ENCODE measurements around the gene TPT1. TPM values are rescaled to one million over a fixed set of nuclear protein-coding genes. Genes with fewer than 3 reads are reported as not detected.

The TPT1 gene
- total and polyA plus RNA-seq, 2 of the 13 experiments (the other 11 are each of a cell fraction or from before 2014, with no cell fraction given), result 2,953 to 3,594 TPM

DNA sequence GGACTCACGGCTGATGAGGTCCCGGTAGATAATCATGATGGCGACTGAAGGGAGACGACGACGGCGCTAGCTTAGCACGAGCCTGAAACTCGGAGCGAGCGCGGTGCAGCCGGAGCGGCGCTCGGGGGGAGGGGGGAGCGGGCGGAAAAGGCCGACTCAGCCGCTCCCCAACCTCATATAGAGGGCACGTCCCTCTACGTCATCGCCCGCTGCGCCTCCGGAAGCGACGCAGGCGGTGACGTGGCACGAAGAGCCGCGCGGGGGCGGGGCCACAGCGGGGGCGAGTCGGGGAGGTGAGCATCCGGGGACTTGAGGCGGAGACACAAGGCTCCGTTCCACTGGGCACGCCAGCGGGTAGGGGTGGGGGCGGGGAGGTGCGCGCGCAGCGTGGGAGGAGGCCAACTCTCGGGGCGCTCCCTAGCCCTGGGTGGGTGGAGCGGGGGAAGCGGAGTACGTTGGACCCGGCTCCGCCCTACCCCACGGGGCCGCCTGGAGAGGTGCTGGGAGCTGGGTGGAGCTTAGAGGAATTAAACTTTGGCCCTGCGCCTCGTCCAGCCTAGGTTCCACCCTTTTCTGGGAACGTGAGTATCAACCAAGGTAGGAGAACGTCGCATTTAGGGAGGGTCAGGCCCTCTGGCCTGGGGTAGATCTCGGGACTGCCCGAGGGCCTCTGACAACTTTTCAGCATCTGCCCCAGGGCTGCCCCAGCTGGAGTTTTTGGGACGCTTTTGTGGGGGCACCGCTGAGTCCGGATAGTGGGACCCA, at the start of gene TPT1 (continued):
- TF ChIP-seq, protein P1, sequence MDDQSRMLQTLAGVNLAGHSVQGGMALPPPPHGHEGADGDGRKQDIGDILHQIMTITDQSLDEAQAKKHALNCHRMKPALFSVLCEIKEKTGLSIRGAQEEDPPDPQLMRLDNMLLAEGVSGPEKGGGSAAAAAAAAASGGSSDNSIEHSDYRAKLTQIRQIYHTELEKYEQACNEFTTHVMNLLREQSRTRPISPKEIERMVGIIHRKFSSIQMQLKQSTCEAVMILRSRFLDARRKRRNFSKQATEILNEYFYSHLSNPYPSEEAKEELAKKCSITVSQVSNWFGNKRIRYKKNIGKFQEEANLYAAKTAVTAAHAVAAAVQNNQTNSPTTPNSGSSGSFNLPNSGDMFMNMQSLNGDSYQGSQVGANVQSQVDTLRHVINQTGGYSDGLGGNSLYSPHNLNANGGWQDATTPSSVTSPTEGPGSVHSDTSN (CRISPR knock-in tag; IDR thresholded peaks at IDR 0.05; ENCODE audit: borderline replicate concordance), result 0 out of 2 replicates have a peak, but pooled peaks have one; percentile 70
- TF ChIP-seq, protein P2, sequence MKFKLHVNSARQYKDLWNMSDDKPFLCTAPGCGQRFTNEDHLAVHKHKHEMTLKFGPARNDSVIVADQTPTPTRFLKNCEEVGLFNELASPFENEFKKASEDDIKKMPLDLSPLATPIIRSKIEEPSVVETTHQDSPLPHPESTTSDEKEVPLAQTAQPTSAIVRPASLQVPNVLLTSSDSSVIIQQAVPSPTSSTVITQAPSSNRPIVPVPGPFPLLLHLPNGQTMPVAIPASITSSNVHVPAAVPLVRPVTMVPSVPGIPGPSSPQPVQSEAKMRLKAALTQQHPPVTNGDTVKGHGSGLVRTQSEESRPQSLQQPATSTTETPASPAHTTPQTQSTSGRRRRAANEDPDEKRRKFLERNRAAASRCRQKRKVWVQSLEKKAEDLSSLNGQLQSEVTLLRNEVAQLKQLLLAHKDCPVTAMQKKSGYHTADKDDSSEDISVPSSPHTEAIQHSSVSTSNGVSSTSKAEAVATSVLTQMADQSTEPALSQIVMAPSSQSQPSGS (CRISPR knock-in tag; IDR thresholded peaks at IDR 0.05), result peak; percentile 71; the same call in 1 of the 2 replicates
- TF ChIP-seq, protein P3, sequence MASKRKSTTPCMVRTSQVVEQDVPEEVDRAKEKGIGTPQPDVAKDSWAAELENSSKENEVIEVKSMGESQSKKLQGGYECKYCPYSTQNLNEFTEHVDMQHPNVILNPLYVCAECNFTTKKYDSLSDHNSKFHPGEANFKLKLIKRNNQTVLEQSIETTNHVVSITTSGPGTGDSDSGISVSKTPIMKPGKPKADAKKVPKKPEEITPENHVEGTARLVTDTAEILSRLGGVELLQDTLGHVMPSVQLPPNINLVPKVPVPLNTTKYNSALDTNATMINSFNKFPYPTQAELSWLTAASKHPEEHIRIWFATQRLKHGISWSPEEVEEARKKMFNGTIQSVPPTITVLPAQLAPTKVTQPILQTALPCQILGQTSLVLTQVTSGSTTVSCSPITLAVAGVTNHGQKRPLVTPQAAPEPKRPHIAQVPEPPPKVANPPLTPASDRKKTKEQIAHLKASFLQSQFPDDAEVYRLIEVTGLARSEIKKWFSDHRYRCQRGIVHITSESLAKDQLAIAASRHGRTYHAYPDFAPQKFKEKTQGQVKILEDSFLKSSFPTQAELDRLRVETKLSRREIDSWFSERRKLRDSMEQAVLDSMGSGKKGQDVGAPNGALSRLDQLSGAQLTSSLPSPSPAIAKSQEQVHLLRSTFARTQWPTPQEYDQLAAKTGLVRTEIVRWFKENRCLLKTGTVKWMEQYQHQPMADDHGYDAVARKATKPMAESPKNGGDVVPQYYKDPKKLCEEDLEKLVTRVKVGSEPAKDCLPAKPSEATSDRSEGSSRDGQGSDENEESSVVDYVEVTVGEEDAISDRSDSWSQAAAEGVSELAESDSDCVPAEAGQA (IDR thresholded peaks at IDR 0.05; ENCODE audit: low read depth), result peak; percentile 96
- TF ChIP-seq, protein P3 (CRISPR knock-in tag; IDR thresholded peaks at IDR 0.05; ENCODE audit: borderline replicate concordance), result no peak
- TF ChIP-seq RNF2 (conservative IDR thresholded peaks at IDR 0.05; ENCODE audit: low read depth) (no peak), SP1 (IDR thresholded peaks at IDR 0.05) (no peak), SP1 (CRISPR knock-in tag; IDR thresholded peaks at IDR 0.05) (peak; percentile 92), MAF1 (CRISPR knock-in tag; IDR thresholded peaks at IDR 0.05; ENCODE audit: borderline replicate concordance) (peak; percentile 83; the same call in 1 of the 2 replicates)
- TF ChIP-seq, protein P4, sequence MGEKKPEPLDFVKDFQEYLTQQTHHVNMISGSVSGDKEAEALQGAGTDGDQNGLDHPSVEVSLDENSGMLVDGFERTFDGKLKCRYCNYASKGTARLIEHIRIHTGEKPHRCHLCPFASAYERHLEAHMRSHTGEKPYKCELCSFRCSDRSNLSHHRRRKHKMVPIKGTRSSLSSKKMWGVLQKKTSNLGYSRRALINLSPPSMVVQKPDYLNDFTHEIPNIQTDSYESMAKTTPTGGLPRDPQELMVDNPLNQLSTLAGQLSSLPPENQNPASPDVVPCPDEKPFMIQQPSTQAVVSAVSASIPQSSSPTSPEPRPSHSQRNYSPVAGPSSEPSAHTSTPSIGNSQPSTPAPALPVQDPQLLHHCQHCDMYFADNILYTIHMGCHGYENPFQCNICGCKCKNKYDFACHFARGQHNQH (CRISPR knock-in tag; IDR thresholded peaks at IDR 0.05), result 0 out of 2 replicates have a peak, but pooled peaks have one; percentile 18
- TF ChIP-seq, protein P5, sequence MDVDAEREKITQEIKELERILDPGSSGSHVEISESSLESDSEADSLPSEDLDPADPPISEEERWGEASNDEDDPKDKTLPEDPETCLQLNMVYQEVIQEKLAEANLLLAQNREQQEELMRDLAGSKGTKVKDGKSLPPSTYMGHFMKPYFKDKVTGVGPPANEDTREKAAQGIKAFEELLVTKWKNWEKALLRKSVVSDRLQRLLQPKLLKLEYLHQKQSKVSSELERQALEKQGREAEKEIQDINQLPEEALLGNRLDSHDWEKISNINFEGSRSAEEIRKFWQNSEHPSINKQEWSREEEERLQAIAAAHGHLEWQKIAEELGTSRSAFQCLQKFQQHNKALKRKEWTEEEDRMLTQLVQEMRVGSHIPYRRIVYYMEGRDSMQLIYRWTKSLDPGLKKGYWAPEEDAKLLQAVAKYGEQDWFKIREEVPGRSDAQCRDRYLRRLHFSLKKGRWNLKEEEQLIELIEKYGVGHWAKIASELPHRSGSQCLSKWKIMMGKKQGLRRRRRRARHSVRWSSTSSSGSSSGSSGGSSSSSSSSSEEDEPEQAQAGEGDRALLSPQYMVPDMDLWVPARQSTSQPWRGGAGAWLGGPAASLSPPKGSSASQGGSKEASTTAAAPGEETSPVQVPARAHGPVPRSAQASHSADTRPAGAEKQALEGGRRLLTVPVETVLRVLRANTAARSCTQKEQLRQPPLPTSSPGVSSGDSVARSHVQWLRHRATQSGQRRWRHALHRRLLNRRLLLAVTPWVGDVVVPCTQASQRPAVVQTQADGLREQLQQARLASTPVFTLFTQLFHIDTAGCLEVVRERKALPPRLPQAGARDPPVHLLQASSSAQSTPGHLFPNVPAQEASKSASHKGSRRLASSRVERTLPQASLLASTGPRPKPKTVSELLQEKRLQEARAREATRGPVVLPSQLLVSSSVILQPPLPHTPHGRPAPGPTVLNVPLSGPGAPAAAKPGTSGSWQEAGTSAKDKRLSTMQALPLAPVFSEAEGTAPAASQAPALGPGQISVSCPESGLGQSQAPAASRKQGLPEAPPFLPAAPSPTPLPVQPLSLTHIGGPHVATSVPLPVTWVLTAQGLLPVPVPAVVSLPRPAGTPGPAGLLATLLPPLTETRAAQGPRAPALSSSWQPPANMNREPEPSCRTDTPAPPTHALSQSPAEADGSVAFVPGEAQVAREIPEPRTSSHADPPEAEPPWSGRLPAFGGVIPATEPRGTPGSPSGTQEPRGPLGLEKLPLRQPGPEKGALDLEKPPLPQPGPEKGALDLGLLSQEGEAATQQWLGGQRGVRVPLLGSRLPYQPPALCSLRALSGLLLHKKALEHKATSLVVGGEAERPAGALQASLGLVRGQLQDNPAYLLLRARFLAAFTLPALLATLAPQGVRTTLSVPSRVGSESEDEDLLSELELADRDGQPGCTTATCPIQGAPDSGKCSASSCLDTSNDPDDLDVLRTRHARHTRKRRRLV (CRISPR knock-in tag; IDR thresholded peaks at IDR 0.05), result no peak
- TF ChIP-seq, protein P6, sequence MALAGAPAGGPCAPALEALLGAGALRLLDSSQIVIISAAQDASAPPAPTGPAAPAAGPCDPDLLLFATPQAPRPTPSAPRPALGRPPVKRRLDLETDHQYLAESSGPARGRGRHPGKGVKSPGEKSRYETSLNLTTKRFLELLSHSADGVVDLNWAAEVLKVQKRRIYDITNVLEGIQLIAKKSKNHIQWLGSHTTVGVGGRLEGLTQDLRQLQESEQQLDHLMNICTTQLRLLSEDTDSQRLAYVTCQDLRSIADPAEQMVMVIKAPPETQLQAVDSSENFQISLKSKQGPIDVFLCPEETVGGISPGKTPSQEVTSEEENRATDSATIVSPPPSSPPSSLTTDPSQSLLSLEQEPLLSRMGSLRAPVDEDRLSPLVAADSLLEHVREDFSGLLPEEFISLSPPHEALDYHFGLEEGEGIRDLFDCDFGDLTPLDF (CRISPR knock-in tag; IDR thresholded peaks at IDR 0.05), result 0 out of 2 replicates have a peak, but pooled peaks have one; percentile 33

All from HepG2 (cell line).